OCI-LY7 (cell line): ENCODE data around the gene MYL4. TPM values are rescaled to one million over a fixed set of nuclear protein-coding genes. Genes with fewer than 3 reads are reported as not detected.

ENCODE experiments used
- BruUV-seq: library from RNA; stranded (reverse); fragments of 400-500 nt; replicated peaks from 2 replicates; lab custom pipeline; 2021; lab: Mats Ljungman, UMichigan
- CTCF ChIA-PET: fragments of 300-600 bp; sonication (Branson Sonifier 250); formaldehyde crosslinking; loops from one replicate; lab custom pipeline; 2022; ENCODE audit warnings: antibody characterized with exemption; ENCODE audit not compliant: unreplicated experiment; lab: Charles Lee
- POLR2A ChIA-PET: fragments of 300-600 bp; sonication (Branson Sonifier 250); formaldehyde crosslinking; loops from one replicate; lab custom pipeline; 2022; ENCODE audit warnings: antibody characterized with exemption; lab: Charles Lee
- DNase-seq: peaks from one replicate; pipeline ENCODE4 v3.0.0-alpha.2; 2015; ENCODE audit warnings: low spot score
- H2AFZ ChIP-seq: fragments of 200-600 bp; sonication (generic), shearing (Covaris generic); 2 replicates; pipeline ENCODE4 v1.6.1; 2014; ENCODE audit warnings: mild to moderate bottlenecking, antibody characterized with exemption, low read length, moderate library complexity
- H3K27ac ChIP-seq: fragments of 200-600 bp; sonication (generic); 2 replicates; pipeline ENCODE4 v1.5.1; 2014; ENCODE audit warnings: mixed run types, low read depth, mild to moderate bottlenecking, moderate library complexity, low read length, inconsistent platforms; ENCODE audit not compliant: poor library complexity, severe bottlenecking
- H3K36me3 ChIP-seq: fragments of 200-600 bp; sonication (generic); 2 replicates; pipeline ENCODE4 v1.6.1; 2014; ENCODE audit warnings: mild to moderate bottlenecking, antibody characterized with exemption, low read length, moderate library complexity, mixed read lengths; ENCODE audit not compliant: insufficient read depth
- H3K4me1 ChIP-seq: fragments of 200-600 bp; sonication (generic); 2 replicates; pipeline ENCODE4 v1.5.1; 2014; ENCODE audit warnings: mild to moderate bottlenecking, low read length; ENCODE audit not compliant: insufficient read depth, poor library complexity, severe bottlenecking
- H3K4me2 ChIP-seq: fragments of 200-600 bp; sonication (generic); 2 replicates; pipeline ENCODE4 v1.6.1; 2014; ENCODE audit warnings: mild to moderate bottlenecking, low read length
- H3K4me3 ChIP-seq: fragments of 200-600 bp; sonication (generic); 2 replicates; pipeline ENCODE4 v1.5.1; 2014; ENCODE audit warnings: mild to moderate bottlenecking, low read depth, low read length; ENCODE audit not compliant: poor library complexity, severe bottlenecking
- H3K79me2 ChIP-seq: fragments of 200-600 bp; sonication (generic); 2 replicates; pipeline ENCODE4 v1.6.1; 2016; ENCODE audit warnings: low read depth, mild to moderate bottlenecking, low read length, moderate library complexity, mixed read lengths; ENCODE audit not compliant: insufficient read depth
- H3K9me2 ChIP-seq: fragments of 200-600 bp; sonication (generic); 2 replicates; pipeline ENCODE4 v1.6.1; 2016; ENCODE audit warnings: mild to moderate bottlenecking, low read length, mixed read lengths; ENCODE audit not compliant: insufficient read depth
- H3K9me3 ChIP-seq: fragments of 200-600 bp; sonication (generic); 2 replicates; pipeline ENCODE4 v1.6.1; 2014; ENCODE audit warnings: mild to moderate bottlenecking, mixed run types, low read length, mixed read lengths
- H4K20me1 ChIP-seq: fragments of 200-600 bp; sonication (generic); 2 replicates; pipeline ENCODE4 v1.6.1; 2014; ENCODE audit warnings: mild to moderate bottlenecking, antibody characterized with exemption, low read length, moderate library complexity, mixed read lengths; ENCODE audit not compliant: insufficient read depth
- EZH2phosphoT487 ChIP-seq: fragments of 200-600 bp; sonication (generic); IDR thresholded peaks from 2 replicates; pipeline ENCODE4 v1.6.1; 2018; ENCODE audit warnings: low read depth, borderline replicate concordance, mild to moderate bottlenecking, mixed run types, antibody characterized with exemption, low read length, moderate library complexity, mixed read lengths
- intact Hi-C: fragments of 100-400 bp; cut with micrococcal nuclease; formaldehyde crosslinking; loops from one replicate; pipeline ENCODE4 v1.10.0; 2022; ENCODE audit not compliant: unreplicated experiment
- total RNA-seq, 2 experiments: library from RNA; depleted of rRNA in 1 of 2; stranded (reverse); fragments of >200 nt in 1 of 2; shearing (Covaris generic) in 1 of 2; gene quantifications; 2 replicates each; pipeline ENCODE4 v1.2.3, GENCODE V29; 2014 to 2022
- TF ChIP-seq, protein P1 (sequence below): fragments of 200-600 bp; sonication (generic); conservative IDR thresholded peaks from 2 replicates; pipeline ENCODE4 v1.5.1; 2014; ENCODE audit warnings: mild to moderate bottlenecking, antibody characterized with exemption, low read length, moderate library complexity, mixed read lengths

MYL4 gene
- total RNA-seq, 2 experiments from 2014 or later: 0.67 to 2.1 TPM

DNA sequence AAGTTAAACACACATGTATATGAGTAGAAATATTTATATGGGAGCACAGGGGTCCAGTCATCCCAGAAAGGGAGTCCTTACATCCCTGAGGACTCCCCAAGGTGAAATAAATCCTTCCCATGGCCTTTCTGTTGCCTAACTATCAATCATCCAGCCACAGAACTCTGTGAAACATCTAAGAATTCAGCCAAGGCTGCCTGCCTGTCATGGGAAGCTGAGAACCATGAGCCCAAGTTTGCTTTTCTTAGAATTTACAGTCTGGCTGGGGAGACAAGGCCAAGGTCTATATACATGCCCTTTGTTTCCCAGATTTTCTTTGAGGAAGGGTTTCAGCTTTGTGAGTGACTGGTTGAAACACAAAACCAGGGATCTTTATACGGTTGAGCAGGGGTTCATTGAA, 15.8 kb downstream of the MYL4 start:
- intact Hi-C loops: loop anchor here (10.0 kb wide), 1 partner anchor 280 kb away; no protein-coding TSS in a partner anchor
- Histone ChIP-seq H3K4me2 (no peak overlapping the region), H3K4me1 (peaks cover 18% of the 10 kb centered on the region), H3K9me3 (peaks cover 8% of the 10 kb centered on the region; the same call in 1 of the 2 replicates), H3K36me3 (no peaks in the 10 kb centered on the region; the same call in 1 of the 2 replicates), H3K79me2 (no peaks in the 10 kb centered on the region), H3K27ac (no peak overlapping the region), H2AFZ (no peak overlapping the region), H4K20me1 (no peaks in the 10 kb centered on the region), H3K4me3 (no peak overlapping the region), H3K9me2 (no peaks in the 10 kb centered on the region)
- BruUV-seq: no TSS peak
- POLR2A ChIA-PET: interaction anchor here (0.6 kb wide), 1 partner anchor 126 kb away, joined by 3 read pairs; no protein-coding TSS in a partner anchor
- TF ChIP-seq EZH2phosphoT487: no peak
- TF ChIP-seq, protein P1, sequence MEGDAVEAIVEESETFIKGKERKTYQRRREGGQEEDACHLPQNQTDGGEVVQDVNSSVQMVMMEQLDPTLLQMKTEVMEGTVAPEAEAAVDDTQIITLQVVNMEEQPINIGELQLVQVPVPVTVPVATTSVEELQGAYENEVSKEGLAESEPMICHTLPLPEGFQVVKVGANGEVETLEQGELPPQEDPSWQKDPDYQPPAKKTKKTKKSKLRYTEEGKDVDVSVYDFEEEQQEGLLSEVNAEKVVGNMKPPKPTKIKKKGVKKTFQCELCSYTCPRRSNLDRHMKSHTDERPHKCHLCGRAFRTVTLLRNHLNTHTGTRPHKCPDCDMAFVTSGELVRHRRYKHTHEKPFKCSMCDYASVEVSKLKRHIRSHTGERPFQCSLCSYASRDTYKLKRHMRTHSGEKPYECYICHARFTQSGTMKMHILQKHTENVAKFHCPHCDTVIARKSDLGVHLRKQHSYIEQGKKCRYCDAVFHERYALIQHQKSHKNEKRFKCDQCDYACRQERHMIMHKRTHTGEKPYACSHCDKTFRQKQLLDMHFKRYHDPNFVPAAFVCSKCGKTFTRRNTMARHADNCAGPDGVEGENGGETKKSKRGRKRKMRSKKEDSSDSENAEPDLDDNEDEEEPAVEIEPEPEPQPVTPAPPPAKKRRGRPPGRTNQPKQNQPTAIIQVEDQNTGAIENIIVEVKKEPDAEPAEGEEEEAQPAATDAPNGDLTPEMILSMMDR: no peak
- CTCF ChIA-PET: no interaction called here
- DNase-seq: no peak

DNA sequence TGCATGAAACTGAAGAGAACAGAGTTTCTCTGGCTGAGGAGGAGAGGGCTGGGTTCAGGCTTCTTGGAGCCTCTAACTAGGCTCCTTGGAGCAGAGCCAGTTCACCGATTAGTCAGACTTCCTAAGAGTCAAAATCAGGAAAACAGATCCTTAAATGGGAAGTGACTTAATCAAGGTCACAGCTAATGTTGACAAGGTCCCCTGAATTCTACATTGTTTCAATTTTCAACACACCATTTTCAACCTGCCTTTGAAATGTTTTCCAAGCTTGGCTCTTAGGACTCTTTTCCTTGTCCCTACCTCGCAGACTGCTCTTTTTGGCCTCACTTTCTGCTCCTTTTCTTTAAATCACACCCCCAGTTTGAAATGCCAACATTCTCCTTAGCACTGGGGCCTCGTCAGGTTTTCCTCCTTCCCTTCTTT, 16.3 kb downstream of the MYL4 start:
- intact Hi-C loops: loop anchor here (10.0 kb wide), 1 partner anchor 281 kb away; no protein-coding TSS in a partner anchor
- peaks cover 8% of the 10 kb centered on the region; the same call in 1 of the 2 replicates for H3K9me3 ChIP-seq
- no peak overlapping the region for H2AFZ ChIP-seq
- ChIA-PET POLR2A (no interaction called here), CTCF (no interaction called here)
- H3K4me3 ChIP-seq: no peak overlapping the region
- no peaks in the 10 kb centered on the region for H3K9me2 ChIP-seq
- no peaks in the 10 kb centered on the region for H3K79me2 ChIP-seq
- H3K36me3 ChIP-seq: no peaks in the 10 kb centered on the region; the same call in 1 of the 2 replicates
- no peak overlapping the region for H3K27ac ChIP-seq
- no peak for DNase-seq
- H3K4me1 ChIP-seq: peaks cover 20% of the 10 kb centered on the region
- H3K4me2 ChIP-seq: no peak overlapping the region
- H4K20me1 ChIP-seq: no peaks in the 10 kb centered on the region
- no TSS peak for BruUV-seq
- TF ChIP-seq EZH2phosphoT487: no peak

DNA sequence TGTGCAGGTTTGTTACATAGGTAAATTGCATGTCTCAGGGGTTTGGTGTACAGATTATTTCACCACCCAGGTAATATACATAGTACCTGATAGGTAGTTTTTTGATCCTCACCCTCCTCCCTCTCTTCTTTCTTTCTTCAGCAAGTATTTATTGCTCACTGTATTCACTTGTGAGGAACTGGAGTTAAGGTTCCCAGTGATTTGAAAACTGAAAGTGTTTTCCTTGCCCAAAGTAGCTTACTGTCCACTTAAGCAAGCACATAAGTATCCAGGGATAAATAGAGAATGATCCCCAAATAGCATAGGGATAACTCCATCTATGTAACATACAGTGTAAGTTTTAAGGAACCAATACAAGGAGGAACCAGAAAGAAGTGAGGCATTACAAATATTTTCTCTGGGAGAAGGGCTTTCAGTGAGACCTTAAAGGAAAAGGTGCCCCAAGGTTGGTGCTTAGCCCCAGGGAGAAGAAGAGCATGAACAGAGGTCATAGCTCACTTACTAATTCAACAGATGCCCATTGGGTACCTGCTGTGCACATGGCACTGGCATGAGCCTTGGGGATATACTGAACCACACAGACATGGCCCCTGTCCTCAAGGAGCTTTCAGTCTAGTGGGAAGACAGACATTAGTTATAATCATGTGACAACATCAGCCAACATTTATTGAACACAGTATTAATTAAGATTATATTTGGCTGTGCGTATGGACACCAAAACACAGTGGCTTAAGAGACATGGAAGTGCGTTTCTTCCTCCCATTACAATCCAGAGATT, 17.0 kb downstream of the MYL4 start:
- Histone ChIP-seq H3K9me3 (peaks cover 8% of the 10 kb centered on the region; the same call in 1 of the 2 replicates), H3K79me2 (no peaks in the 10 kb centered on the region), H3K27ac (no peak overlapping the region), H3K9me2 (no peaks in the 10 kb centered on the region), H3K4me1 (peaks cover 20% of the 10 kb centered on the region), H3K4me3 (no peak overlapping the region), H3K36me3 (no peaks in the 10 kb centered on the region; the same call in 1 of the 2 replicates), H4K20me1 (no peaks in the 10 kb centered on the region), H2AFZ (no peak overlapping the region), H3K4me2 (no peak overlapping the region)
- ChIA-PET CTCF (no interaction called here), POLR2A (no interaction called here)
- no peak for DNase-seq
- intact Hi-C loops: loop anchor here (10.0 kb wide), 1 partner anchor 281 kb away; no protein-coding TSS in a partner anchor
- no TSS peak for BruUV-seq
- no peak for TF ChIP-seq EZH2phosphoT487
- TF ChIP-seq, protein P1: no peak
